Activated CD4-positive, alpha-beta T cell treated with anti-CD3 and anti-CD28 coated beads, Interleukin-2, amount 50 U/mL, for 24 hours (primary cell): ENCODE measurements around the gene LSP1.
A peak's percentile ranks its signal among the peaks of the same experiment; 100 is the strongest.

Experiments used
- DNase-seq, 2 donors: peaks; one replicate each; pipeline ENCODE4 v3.0.0-alpha.2; 2020; ENCODE audit warnings: low read depth in 1 of 2, low spot score in 1 of 2

The LSP1 gene

DNA sequence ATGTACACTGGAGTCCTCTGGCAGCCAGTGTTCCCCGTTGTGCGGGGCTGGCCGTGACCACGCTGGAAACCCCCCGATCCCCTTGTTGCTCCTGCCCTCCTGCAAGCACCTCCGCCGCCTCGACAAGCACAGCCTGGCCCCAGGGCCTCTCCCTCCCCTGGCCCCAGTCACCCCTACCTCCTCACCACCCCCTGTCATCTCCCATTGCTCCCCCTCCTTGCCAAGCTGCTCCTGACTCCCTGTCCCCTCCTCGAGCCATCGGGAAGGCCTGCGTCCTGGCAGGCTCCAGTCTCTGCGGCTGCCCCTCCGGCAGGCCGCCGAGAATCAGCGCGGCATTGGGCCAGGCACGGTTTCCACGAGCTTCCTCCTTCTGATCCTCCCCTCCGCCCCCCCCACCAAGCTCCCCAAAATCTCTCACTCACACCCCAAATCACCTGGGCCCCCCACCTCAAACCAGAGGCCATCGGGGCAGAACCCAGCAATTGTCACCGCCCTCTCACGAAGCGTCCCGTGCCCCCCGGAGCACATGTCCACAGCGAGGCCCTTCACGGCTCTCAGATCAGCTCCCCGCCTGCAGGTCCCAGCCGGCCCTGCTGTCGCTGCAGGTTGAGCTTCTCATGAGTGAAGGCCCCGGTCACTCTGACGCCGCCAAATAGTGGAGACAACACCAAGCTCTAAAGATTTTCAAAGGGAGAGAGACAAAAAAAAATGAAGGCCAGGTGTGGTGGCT is 5.7 kb upstream of the LSP1 start:
- no peak for DNase-seq

DNA sequence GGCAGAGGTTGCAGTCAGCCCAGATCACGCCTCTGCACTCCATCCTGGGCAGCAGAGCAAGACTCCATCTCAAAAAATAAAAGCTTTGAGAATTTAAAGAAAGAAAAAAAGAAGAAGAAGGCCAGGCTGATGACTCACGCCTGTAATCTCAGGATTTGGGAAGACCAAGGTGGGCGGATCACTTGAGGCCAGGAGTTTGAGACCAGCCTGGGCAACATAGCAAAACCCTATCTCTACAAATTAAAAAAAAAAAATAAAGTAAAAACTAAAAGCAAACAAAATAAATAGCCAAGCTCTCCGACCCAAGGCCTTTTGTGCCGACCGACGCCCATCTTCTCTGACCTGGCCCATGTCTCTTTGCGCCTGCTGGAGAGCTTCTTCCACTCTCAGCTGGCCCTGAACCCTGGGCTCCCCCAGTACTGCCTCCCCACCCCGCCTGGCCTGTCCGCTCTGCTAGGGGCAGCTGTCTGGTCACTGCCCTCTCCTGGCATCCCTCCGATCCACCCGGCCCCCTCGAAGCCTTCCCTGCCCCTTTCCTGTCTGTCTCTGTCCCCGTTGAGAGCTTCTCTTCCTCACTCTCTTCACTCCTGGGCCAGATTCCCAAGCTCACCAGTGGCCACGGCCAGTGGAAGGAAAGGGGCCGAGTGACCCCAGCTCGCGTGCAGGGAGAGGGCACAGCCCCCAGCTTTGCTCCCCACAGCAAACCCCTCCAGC is 4.8 kb upstream of the LSP1 start:
- no peak for DNase-seq

DNA sequence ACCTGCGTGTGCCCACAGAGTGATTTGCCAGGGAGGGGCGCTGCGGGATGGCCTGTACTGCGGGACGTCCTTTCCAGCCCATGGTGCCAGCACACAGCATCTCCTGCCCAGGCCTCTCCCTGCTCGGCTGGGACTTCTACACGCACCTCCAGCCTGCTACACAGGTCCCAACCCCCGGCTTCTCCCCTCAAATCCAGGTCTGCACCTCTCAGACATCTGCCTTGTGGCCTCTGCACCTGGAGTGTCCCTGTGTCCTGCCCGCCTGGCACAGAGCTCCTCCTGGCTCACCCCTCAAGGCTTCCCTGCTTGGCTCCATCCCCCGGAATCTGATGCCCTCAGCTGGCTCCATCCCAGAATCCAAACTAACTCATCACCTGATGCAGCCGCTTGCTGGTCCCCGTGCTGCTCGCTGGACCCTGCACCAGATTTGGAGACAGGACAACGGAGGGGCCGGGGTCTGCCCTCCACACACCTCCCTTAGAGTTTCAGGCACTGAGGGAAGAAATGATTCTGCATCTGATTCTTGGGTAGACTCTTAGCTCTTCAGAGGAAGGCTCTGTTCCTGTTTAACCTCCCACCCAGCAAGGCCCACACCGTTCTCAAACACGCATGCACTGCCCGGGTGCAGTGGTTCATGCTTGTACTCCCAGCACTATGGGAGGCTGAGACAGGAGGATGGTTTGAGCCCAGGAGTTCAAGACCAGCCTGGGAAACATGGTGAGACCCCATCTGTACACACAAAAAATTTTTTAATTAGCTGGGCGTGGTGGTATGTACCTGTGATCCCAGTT is 4.0 kb upstream of the LSP1 start:
- DNase-seq: no peak

DNA sequence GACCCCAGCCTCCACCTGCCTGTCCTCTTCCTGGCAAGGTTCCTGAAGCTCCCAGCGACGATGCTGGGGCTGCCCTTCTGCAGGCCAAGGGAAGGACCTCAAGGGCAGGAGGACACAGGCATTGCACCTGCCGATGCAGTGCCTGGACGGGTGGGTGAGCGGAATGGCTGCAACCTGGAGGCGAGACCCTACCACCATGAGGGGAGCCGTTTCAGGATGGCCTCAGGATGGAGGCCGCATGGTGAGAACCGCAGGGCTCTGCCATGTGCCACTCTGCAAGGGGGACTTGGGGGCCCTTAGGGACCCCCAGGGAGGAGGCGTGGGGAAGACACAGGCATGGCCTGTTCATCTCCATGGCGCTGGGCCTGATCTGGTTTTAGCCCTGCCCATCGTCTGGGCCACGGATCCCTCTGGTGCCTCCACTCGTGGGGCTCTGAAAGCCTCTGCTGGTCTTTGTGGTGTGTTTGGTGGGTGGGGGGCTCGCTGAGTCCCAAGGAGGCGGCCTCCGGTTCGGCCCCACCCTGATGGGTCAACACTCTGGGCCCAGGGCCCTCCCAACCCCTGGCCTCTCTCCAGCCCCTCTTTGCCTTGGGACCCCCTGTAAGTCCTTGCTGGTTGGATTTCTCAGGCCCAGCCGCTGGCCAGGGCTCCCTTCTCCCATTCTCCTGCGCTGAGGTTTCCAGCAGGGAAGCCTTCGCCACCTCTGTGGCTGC is 1.3 kb upstream of the LSP1 start:
- no peak for DNase-seq

DNA sequence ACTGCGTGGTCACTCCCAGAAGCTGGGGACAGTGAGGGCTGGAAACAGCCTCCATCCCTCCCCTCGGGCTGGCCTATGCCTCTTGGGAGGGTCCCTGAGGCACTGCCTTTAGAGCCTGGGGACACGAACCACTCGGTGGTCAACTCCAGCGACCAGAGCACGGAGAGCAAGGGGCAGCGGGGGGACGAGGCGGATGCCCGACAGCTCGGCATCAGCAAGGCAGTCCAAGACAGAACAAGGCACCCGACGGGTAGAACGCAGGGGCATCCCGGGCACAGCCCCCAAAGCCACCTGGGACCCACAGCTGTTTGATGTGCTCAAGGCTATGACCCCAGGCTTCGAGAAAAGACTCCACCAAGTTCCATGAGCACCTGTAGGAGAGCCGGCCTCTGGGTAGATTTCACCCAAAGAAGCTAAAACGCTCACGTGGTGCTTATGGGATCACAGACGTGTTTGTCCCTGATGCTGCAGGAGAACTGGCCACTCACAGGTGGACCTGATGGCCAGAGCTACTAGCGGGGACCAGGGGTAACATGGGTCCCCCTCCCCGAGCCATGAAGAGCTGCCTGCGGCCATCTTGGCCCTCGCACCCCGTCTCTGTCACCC is 510 bp upstream of the LSP1 start:
- DNase-seq: no peak

DNA sequence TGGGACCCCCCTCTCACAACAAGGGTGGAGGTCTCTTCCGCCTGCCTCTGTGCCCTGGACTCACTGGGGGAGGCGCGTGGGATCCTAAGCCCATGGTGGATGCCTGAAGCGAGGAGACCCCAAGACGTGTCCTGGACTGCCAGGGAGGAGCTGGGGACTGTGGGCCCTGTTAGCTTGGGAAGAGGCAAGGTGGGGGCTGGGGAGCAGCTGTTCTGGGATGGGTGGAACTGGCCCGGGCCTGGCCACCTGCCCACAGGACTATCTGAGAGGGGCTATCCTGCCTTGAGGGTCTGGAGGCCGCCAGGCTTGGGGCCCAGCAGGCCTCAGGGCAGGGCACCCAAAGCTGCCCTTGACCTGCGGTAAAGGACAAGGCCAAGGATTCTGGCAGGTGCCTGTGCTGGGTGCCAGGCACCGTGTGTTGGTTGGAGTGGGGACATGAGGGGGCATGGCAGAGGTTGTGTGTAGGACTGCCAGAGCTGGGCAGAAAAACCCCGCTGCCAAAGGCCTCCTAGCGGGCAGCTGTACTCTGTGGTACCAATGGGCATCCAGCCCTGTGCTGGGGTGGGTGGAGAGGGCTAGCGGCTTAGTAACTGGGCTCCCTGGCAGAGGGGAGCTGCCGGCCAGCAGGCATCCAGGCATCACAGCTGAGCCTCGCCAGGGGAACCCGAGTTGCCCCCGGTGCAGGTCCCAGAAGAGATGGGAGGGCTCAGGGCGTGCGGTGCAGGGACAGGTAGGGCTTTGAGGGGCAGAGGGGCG is 670 bp downstream of the LSP1 start:
- DNase-seq: no peak

DNA sequence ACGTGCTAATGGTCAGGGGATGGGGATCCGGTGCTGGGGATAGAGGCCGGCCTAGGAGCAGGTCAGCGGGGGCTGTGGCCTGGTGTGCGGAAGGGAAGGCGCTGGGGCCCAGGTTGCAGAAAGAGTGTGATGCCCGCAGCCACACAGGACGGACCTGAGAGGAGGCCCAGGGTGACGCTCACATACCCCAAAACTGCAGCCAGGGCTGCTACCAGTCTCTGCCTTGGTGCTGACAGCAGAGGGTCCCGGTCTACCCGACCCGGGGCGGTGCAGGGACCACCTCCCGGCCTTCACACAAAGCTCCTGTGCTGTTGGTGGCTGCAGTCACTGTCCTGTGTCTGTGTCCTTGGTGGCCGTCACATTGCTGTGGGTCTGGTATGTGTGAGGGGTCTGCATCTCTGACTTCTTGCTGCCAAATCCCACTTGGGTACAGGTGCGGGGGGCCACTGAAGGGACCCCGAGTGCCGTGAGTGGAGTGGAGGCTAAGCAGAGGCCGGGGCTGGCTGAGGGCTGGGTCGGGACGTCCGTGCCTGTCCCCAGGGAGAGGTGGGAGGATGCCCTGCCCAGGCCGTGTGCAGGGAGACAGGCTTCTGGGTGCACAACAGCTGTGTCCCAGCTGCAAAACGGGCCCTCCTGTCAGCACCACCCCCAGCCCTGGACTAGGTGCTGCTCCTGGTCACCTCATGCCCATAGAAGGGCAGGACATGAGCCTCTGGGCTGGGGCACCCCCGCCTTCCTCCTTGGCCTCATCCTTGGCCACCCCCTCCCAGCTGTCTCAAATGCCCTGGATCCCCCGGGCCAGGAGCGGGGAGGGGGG is 1.5 kb downstream of the LSP1 start:
- no peak for DNase-seq

DNA sequence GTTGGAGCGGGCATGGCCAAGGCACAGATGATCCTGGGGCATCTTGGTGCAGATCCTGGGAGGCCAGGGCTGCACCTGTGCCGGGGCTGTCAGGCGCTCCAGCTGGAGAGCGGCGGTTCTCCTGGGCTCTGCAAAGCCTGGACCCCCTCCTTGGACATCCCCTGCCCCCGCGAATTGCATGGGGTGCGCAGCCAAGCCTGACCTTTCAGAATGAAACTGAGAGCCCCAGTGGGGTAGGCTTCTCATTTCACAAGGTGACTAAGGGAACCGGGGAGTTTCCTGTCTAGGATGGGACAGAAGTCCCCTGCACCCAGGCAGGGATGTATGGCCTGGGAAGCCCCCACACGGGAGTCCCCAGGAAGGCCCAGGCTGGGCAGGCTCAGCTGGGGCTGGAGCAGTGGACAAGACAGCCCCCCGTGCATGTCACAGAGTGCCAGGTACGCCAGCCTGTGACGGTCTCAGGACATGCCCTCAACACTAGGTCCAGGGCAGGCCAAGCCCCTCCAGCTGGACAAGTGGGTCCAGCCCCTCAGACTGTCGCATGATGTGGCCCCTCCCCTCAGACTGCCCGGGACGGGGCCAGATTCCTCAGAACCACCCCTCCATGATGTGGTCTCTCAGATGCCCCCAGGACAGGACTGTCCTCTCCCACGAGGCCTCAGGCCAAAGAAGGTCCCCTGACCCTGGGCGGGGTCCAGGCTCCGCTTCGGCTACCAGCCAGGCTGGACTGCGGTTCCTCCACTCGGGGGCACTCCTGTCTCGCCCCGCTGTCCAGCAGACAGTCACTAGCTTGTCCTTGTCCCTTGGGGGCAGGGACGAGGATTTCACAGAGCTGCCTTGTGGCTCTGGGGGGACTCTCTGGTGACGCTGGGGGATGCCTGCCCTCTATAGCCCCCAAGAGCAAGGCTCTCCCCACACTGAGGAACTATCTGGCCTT is 2.3 kb downstream of the LSP1 start:
- peak in 1 of 2 donors; percentile 30 for DNase-seq

DNA sequence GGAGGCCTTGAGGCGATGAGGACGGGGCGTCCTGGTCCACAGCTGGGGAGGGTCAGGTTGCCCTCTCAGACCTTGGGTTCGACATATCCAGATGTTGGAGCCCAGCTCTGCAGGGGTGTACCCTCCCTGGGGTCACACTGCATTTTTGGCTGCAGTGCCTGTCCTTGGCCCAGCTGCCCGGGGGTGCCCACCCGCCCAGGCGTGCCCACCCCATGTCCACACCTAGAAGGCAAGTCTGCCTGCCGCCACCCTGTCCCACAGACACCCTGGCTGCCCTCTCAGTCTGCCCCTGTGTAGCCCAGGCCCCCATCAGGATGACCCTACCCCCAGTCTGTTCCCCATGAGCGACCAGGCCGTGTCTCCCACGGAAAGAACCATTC is 3.0 kb downstream of the LSP1 start:
- no peak for DNase-seq

DNA sequence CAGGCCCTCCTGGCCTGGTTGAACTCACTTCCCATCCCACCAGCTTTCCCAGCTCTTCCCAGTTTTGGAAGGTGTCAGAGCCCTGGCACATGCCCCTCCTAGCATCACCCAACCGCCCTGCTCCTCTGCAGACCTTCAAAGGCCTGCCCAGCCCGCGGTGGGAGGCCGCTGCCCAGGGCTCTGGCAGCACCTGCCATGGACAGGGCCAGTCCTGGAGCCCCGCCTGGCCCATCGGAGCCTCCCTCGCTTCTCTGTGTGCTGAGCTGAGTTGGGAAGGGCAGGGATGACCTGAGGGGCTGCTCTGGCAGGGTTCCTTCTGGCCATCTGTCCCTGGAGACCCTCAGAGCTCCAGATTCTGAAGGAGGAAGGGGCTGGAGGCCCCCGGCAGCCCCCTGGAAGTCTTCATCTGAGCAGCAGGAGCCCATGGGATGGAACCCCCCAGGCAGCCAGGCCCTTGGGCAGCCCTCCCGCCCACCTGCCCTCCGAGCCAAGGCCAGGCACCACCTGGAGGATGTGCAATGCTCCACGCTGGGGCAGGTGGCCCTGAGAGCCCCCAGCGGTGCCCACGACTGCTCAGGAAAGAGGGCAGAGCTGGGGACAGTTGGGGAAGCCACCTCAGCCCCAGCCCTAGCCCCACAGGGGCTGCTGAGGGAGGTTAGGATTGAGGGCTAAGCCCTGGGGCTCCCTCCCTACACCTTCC is 3.6 kb downstream of the LSP1 start:
- no peak for DNase-seq

DNA sequence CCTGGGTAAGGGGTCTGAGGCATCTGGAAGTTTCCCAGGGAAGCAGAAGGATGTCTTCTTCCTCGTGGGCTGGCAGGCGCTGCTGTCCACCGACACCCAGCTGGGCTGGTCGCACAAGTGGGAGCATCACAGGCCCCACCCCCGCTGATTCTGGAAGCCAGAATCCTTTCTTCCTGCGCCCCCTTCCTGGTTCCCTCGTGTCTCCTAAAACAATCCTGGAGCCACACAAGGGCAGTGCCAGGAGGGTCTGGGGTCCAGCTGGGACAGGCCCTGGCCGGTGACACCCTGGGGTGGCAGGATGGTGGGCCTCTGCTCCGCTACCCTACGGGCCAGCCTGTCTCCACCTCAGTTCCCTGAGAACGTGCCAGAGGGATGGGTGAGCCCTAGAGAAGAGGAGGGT is 4.2 kb downstream of the LSP1 start:
- no peak for DNase-seq

DNA sequence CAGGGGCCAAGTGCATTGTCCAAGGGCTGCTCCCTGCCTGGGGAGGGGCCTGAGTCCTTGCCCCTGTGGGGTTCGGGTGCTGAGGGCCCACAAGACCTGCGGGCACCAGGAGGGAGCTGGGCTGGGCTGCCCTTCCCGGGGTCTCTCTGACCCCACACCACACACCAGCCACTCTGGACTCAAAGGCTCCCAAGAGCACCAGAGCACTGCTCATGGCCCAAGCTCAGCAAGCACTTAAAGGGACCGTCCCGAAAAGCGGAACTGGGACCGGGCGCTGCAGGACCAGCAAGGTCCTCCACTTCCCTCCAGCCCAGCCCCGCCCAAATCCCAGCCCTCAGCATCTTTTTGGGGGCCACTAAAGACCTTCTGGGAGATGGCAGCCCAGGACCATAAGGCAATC is 5.3 kb downstream of the LSP1 start:
- DNase-seq: no peak

DNA sequence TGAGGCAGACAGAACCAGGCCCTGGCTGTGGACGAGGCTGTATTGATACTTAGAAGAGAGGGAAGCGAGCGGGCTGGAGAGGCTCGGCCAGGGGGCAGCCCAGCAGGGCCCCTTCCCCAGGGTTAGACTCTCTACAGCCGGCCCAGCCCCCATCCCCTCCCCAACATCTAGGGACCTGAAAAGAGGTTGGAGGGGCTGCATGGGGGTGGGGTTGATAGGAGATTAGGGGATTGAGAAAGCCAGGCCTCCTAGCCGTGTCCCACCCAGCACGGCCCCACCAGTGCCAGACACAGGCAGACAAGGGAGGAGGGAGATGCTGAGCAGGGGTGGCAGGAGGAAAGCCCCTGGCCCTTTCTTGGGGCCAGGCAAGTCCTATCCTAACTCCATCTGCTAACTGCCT is 5.7 kb downstream of the LSP1 start:
- no peak for DNase-seq

DNA sequence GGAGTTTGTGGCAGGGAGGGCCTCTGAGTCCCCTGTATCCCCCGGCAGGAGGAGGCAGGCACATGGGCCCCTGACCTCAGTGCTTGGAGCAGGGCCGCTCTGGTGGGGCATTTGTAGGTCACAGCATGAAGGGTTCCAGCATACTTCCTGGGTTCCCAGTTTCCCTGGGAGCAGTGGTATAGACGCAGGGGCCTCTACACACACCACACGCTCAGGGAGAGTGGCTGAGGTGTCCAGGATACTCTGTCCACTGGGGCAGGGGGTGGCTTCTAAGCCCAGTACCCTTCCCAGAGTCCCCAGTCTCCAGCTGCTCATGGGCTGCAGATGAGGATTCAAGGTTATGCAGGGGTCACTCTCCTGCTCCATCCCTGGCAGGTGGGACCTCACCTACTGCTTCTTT is 6.1 kb downstream of the LSP1 start:
- DNase-seq: no peak

DNA sequence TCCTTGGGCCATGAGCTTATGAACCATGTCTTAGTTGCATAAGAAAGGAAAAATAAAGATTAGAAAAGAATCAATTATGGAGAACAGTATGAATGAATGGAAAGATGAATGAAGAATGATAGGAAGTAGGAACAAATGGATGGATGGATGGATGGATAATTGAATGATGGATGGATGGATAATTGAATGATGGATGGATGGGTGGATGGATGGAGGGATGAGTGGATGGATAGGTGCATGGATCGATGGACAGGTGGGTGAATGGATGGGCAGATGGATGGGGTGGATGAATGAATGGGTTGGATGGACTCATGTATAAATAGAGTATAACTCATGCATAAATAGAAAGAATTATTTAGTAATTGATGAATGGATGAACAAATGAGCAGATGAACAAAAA is 7.2 kb downstream of the LSP1 start:
- DNase-seq: no peak

DNA sequence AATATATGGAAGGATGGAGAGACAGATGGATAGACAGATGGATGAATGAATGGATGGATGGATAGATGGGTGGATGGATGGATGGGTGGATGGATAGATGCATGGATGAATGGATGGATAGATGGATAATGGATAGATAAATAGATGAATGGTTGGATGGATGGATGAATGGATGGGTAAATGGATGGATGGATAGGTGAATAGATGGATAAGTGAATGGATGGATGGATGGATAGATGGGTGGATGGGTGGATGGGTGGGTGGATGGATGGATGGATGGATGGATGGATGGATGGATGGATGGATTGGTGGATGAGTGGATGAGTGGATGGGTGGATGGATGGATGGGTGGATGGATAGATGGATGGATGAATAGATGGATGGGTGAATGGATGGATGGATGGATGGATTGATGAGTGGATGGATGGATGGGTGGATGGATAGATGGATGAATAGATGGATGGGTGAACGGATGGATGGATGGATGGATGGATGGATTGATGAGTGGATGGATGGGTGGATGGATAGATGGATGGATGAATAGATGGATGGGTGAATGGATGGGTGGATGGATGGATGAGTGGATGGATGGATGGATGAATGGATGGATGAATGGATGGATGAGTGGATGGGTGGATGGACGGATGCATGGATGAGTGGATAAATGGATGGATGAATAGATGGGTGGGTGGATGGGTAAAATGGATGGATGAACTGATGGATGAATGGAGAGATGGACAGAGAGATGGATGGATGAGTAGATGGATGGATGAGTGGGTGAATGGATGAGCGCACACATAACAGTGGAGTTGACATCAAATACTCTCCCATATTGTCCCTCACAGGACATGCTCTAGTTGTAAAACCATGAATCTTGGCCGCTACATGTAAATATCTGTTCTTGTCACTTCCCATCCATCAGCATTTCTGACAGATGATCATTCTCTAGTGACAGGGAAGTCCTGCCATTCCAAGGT is 8.8 kb downstream of the LSP1 start:
- DNase-seq: no peak
